GM21737 (cell line): ENCODE results near the gene SLC17A7.
"Not testable (repeated sequence)": the region's sequence is repeated elsewhere in the genome, so short reads cannot be mapped to it uniquely, and the experiment has no call there.

Source experiments
- ATAC-seq: cut with Tn5 transposase; IDR thresholded peaks from one replicate; pipeline ENCODE4 v1.9.1; 2021; ENCODE audit warnings: mild to moderate bottlenecking, moderate library complexity; ENCODE audit not compliant: unreplicated experiment

The SLC17A7 gene

DNA sequence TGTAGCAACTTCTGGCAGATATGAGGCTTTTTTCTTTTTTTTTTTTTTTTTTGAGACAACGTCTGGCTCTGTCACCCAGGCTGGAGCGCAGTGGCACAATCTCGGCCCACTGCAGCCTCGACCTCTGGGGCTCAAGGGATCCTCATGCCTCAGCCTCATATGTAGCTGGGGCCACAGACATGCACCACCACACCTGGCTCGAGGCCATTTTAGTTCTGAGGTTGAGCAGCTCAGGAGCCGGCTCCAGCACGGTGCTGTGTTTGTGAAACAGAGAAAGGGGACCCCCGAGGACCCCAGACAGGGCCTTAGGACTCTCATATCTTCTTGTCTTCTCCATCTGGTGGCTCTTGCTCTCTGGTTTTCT is 29.3 kb upstream of the SLC17A7 start:
- ATAC-seq, result no peak

DNA sequence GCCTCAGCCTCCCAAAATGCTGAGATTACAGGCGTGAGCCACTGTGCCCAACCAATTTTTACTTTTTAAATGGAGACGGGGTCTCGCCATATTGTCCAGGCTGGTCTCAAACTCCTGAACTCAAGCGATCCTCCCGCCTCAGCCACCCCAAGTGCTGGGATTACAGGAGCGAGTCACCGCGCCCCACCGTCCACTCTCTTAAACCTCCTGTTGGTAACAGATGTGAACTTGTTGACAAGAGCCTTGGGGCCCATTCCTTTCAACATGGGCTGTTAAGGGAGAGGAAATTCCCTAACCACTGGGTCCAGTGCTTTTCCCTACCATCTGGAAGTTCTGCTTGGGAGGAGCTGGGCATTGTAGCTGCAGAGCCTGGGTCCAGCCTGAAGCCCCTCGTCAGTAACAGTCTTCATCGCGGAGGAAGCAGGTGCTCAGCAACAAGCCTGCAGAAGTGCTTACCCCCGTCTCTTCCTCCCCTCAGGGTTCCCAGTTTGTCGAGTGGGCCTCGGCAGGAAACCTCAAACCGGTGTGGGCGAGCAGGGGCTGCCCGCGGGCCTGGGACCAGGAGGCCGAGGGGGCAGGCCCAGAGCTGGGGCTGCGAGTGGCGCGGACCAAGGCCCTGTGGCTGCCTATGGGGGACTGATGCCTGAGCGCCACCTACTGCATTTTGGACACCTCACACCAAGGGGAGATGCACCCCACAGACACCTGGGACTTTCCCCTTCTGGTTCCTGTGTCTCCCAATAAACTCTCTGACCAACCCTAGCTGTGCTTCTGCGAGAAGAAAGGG is 28.7 kb upstream of the SLC17A7 start:
- ATAC-seq, result peak; percentile 46

GRCh38 chr19:49468746-49469447 is 27.6 kb upstream of the SLC17A7 start:
- peak; percentile 51 for ATAC-seq

DNA sequence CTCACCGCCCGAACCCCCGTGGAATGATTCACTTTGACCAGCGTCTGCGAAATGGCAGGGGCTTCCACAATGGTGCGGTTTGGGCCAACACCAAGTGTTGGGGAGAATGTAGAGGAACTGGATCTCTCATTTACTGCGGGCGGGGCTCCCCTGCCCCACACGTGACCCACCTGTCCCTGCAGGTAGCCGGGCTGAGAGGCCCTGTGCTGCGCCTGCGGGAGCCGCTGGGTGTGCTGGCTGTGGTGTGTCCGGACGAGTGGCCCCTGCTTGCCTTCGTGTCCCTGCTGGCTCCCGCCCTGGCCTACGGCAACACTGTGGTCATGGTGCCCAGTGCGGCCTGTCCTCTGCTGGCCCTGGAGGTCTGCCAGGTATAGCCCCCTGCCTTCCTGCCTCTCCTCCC is 26.9 kb upstream of the SLC17A7 start:
- ATAC-seq, result no peak

DNA sequence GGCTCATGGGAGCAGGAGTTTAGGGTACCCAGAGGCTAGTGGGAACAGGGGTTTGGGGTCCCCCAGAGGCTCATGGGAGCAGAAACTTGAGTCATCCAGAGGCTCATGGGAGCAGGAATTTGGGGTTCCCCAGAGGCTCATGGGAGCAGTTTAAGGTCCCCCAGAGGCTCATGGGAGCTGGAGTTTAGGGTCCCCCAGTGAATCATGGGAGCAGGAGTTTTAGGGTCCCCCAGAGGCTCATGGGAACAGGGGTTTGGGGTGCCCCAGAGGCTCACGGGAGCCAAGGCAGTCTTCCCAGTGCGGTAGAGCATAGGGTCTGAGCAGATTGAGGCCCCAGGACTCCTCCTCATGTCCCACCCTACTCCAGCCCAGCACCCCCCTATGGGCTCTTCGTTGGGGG is 24.0 kb upstream of the SLC17A7 start:
- no peak for ATAC-seq

DNA sequence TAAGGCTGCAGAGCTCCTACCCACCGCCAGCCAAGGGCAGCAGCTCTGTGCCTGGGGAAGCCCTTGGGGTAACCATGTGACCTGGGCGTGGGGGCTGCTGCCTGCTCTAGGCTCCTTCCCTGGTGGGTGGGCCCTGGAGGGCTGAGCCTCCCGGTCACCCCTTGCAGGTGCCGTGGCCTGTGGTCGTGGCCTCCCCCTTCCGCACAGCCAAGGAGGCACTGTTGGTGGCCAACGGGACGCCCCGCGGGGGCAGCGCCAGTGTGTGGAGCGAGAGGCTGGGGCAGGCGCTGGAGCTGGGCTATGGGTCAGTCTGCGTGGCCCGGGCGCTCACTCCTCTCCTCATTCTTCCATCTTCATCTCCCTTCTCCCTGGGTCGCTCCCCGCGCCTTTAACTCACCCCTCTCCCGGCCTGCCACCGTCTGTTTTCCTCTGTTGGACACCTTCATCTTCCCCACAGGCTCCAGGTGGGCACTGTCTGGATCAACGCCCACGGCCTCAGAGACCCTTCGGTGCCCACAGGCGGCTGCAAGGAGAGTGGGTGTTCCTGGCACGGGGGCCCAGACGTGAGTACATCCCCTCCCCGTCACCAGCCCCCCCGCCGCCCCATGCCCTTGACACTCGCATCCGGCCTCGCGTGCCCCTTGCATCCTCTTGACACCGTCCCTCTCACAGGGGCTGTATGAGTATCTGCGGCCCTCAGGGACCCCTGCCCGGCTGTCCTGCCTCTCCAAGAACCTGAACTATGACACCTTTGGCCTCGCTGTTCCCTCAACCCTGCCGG is 22.8 kb upstream of the SLC17A7 start:
- ATAC-seq, result no peak

DNA sequence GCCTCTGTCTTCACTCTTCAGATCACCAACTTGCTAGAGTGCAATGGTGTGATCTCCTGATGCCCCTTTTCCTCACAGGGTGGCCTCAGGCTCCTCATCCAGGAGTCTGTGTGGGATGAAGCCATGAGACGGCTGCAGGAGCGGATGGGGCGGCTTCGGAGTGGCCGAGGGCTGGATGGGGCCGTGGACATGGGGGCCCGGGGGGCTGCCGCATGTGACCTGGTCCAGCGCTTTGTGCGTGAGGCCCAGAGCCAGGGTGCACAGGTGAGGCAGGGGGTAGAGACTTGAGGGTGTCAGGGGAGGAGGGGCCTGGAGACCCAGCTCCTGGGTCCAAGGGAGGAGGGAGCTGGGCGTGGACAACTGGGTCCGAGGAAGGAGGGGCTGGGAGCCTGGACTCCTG is 21.2 kb upstream of the SLC17A7 start:
- no peak for ATAC-seq

GRCh38 chr19:49461656-49462055 is 20.3 kb upstream of the SLC17A7 start:
- no peak for ATAC-seq

- ATAC-seq, result not testable (repeated sequence)
Measured at GRCh38 chr19:49461130-49461529, 19.8 kb upstream of the SLC17A7 start.

DNA sequence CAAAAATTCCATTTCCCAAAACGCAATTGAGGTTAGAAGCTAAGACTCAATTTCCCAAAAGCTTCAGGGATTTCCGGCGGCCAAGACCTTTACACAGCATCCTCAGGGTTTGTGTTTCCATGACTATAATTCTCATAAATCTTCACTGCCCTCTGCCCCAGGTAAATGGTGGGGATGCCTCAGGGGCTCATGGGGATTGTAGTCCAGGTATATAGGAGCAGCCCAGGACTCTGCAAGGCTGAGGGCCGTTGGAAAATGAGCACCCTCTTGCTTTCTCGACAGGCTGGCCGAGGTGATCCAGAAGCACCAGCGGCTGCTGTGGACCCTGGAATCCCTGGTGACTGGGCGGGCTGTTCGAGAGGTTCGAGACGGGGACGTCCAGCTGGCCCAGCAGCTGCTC is 18.1 kb upstream of the SLC17A7 start:
- ATAC-seq, result no peak

- no peak for ATAC-seq
Measured at GRCh38 chr19:49458567-49458903, 17.2 kb upstream of the SLC17A7 start.

DNA sequence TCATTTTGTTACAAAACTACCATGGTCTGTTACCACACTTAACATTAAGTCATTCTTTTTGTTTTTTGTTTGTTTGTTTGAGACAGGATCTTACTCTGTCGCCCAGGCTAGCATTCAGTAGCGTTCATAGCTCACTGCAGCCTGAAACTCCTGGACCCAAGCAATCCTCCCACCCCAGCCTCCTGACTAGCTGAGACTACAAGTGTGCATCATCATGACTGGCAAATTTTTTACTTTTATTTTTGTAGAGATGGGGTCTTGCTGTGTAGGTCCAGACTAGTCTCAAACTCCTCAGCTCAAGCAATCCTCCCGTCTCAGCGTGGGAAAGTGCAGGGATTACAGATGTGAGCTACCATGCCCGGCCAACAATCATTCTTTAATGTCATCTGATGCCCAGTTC is 15.0 kb upstream of the SLC17A7 start:
- no peak for ATAC-seq

GRCh38 chr19:49455773-49456172 is 14.4 kb upstream of the SLC17A7 start:
- no peak for ATAC-seq

- ATAC-seq, result no peak
Measured at GRCh38 chr19:49453757-49454240, 12.5 kb upstream of the SLC17A7 start.

GRCh38 chr19:49453013-49453756 is 11.9 kb upstream of the SLC17A7 start, which contains the start of gene ALDH16A1:
TSS of gene ALDH16A1 (plus strand) at chr19:49453225. CDS start at chr19:49453332, 107 bp downstream.
- peak; percentile 78 for ATAC-seq

- peak; percentile 60 for ATAC-seq
Measured at GRCh38 chr19:49451430-49452181, 10.3 kb upstream of the SLC17A7 start, which contains the start of gene PIH1D1. TSS of gene PIH1D1 (minus strand) at chr19:49451814. CDS start at chr19:49451574, 240 bp downstream.

DNA sequence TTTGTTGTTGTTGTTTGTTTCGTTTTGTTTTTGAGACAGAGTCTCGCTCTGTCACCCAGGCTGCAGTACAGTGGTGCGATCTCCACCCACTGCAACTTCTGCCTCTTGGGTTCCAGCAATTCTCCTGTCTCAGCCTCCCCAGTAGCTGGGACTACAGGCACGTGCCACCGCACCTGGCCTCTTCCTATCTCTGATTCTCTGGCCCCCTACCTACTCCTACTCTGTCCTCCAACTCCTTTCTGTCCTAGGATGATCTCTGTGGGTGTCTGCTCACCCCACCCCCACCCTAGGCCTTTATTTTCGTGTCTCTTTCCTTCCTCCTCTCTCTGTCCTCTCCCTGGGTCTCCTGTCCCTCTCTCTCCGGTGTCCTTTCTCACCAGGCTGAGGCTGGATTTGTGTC is 9.1 kb upstream of the SLC17A7 start:
- ATAC-seq, result no peak

GRCh38 chr19:49448432-49448786 is 7.1 kb upstream of the SLC17A7 start:
- no peak for ATAC-seq

DNA sequence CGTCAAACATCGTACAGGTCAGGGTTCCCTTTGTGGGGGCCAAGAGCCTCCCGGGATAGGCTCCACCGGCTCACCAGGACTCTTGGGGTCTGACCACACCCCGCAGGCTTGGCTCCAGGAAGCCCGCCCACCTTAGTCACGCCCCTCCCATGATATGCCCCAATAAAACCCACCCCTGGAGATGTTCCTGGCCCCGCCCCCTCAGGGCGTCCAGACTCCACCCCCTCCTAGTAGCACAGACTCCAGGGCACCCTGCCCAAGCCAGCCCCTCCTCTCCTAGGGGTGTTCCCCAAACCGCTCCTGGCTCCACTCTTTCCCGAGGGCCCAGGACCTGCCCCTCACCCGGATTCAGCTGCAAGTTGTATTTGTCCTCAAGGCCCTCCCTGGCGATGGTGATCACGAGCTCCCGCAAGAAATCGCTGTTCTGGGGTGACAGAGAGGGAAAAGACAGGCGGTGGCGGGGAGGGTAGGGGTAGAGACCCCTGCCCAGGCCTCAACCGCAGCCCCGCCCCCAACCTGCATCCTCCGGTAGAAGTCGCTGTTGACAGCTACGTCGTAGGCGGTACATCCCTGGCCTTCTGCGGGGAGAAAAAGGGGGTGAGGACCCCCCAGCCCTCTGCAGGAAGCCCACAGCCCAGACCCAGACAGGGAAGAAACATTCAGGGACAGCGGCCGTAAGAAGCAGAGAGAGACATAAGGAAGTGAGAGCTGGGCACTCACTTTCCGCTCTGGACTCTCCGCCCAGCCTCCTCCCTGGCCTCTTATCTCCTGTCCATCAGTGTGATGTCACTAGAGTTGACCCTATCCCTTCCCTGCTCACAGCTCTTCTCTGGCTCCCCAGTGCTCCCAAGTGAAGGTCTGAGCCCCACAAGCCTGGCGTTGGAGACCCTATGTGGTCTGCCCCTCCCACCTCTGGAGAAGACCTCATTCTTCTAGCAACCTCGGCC is 6.4 kb upstream of the SLC17A7 start:
- no peak for ATAC-seq
